Transverse colon (tissue), 3 donors: ENCODE results near the gene ENPP3.

Experiments
- POLR2A ChIP-seq: fragments of 450-650 bp; IDR thresholded peaks from one replicate; pipeline ENCODE4 v1.6.1; 2016; ENCODE audit warnings: antibody characterized with exemption, mild to moderate bottlenecking, moderate library complexity
- TF ChIP-seq, protein P1 (sequence below), 5 experiments: fragments of 200-600 bp in 3 of 5; fragments of 450-650 bp in 2 of 5; sonication (generic) in 3 of 5; IDR thresholded peaks; 1 replicate in 2 of 5; 2 replicates in 3 of 5; pipeline ENCODE4 v1.5.1; 2016 to 2017; ENCODE audit warnings: antibody characterized with exemption in 5 of 5, inconsistent platforms in 3 of 5, mild to moderate bottlenecking in 2 of 5, moderate library complexity in 1 of 5

DNA sequence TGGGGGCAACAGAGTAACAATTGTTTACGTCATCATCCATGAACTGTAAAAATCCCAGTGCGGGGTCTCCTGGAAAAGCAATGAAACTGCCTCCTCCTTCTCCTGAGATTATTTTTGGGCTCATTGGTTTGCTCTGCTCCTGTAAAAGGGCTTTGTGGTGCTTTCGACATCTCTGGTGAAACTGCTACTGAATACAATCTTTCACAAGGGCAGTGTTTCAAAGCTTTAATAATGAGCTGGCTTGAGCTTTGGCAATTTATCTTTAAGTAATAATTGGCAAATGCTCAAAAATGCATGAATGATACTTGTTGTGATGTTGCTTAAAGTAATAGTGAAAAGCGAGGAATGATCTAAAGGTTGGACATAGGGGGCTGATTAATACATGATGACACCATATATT is 127.2 kb downstream of the ENPP3 start:
- TF ChIP-seq, protein P1, sequence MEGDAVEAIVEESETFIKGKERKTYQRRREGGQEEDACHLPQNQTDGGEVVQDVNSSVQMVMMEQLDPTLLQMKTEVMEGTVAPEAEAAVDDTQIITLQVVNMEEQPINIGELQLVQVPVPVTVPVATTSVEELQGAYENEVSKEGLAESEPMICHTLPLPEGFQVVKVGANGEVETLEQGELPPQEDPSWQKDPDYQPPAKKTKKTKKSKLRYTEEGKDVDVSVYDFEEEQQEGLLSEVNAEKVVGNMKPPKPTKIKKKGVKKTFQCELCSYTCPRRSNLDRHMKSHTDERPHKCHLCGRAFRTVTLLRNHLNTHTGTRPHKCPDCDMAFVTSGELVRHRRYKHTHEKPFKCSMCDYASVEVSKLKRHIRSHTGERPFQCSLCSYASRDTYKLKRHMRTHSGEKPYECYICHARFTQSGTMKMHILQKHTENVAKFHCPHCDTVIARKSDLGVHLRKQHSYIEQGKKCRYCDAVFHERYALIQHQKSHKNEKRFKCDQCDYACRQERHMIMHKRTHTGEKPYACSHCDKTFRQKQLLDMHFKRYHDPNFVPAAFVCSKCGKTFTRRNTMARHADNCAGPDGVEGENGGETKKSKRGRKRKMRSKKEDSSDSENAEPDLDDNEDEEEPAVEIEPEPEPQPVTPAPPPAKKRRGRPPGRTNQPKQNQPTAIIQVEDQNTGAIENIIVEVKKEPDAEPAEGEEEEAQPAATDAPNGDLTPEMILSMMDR (IDR thresholded peaks at IDR 0.05), result no peak
- no peak for TF ChIP-seq POLR2A
